ENCODE data around the gene HHIPL1.

DNA sequence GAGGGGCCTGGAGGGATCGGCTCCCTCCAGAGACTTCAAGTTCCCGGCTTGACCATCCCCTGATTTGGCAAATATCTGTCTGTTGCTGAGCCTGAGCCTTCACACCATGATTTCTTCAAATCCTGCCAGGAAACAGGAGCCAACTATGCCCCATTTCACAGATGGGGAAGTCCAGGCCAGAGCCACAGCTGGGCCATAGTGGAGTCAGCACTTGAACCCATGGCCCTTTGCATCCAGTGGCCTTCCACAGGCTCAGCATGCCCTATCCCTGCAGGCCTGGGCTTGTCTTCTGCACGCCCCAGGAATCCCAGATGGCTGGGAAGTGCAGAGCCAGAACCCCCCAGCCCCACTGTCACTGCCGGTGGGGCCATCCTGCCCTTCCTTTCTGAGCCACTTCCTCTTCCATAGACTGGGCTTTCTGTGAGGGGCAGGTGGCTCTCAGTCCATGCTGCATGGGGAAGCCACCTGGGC is 84.1 kb downstream of the HHIPL1 start:
- TF ChIP-seq CTCF (IDR thresholded peaks at IDR 0.05; ENCODE audit: low read depth, low read length, poor library complexity, severe bottlenecking): no peak
- TF ChIP-seq EZH2phosphoT487 (IDR thresholded peaks at IDR 0.05; ENCODE audit: borderline replicate concordance, low read length): no peak

All from DOHH2 (cell line).